Medulla oblongata (tissue), 1 donor: ENCODE results near the gene ZNF217.
A peak's percentile ranks its signal among the peaks of the same experiment; 100 is the strongest.
"Not testable (repeated sequence)": the region's sequence is repeated elsewhere in the genome, so short reads cannot be mapped to it uniquely, and the experiment has no call there.

Source experiments
- DNase-seq: peaks from one replicate; pipeline ENCODE4 v3.0.0-alpha.2; 2015; ENCODE audit errors: extremely low spot score

The ZNF217 gene

GRCh38 chr20:53622247-53623133 is 28.9 kb upstream of the ZNF217 start:
- DNase-seq: peak; percentile 58

DNA sequence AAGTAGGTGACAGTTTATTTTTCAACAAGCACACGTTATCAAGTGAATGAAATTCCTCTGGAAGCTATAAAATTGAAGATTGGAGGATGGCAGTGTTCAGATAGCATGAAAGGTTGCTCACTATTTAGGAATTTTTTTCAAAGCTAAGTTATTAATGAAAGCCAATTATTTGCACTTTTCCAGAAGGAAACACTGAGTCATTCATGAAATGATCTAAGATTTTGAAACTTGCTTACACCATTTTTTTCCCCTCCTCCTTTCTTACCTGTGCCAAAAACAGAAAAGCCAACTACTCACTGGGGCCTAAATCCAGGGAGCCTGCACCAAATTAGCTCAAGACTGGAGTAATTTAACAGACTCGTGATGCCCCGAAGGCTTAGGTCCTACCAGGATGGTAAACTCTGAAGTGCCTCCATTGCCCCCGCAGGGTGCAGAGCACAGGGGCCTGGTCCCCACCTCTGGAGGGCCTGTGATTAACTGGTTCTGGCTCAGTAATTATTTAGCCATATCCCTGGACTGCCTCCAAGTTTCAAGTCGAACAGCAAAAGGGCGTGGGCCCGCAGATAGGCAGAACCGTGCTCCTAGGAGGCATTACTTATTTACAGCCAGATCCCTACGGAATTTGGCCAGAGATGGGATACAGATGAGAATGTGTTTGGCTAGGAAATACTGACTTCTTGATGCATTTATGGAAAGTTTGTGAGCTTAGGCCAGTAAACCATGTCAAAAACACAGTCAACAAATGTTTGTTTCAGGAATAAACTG is 28.0 kb upstream of the ZNF217 start:
- peak; percentile 37 for DNase-seq

DNA sequence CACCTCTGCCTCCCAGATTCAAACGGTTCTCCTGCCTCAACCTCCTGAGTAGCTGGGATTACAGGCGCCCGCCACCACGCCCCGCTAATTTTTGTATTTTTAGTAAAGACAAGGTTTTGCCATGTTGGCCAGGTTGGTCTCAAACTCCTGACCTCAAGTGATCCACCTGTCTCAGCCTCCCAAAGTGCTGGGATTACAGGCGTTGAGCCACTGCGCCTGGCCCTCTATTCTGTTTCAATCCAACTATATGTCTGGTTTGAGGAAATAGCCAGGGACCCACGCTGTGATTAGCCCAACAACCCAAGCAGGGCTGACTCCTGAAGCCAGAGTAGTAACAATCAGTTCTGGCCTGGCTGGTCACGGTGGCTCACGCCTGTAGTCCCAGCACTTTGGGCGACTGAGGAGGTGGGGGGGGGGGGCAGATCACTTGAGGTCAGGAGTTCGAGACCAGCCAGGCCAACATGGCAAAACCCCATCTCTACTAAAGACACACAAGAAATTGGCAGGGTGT is 24.9 kb upstream of the ZNF217 start:
- not testable (repeated sequence) for DNase-seq

GRCh38 chr20:53617791-53618489 is 24.3 kb upstream of the ZNF217 start:
- no peak for DNase-seq

GRCh38 chr20:53616489-53616888 is 22.9 kb upstream of the ZNF217 start:
- not testable (repeated sequence) for DNase-seq

- DNase-seq: no peak
Observed at GRCh38 chr20:53613748-53614147, 20.1 kb upstream of the ZNF217 start.

- not testable (repeated sequence) for DNase-seq
Observed at GRCh38 chr20:53612289-53612688, 18.6 kb upstream of the ZNF217 start.

- peak; percentile 73 for DNase-seq
Observed at GRCh38 chr20:53611449-53611894, 17.8 kb upstream of the ZNF217 start.

- peak; percentile 23 for DNase-seq
Observed at GRCh38 chr20:53609491-53610445, 16.1 kb upstream of the ZNF217 start.

DNA sequence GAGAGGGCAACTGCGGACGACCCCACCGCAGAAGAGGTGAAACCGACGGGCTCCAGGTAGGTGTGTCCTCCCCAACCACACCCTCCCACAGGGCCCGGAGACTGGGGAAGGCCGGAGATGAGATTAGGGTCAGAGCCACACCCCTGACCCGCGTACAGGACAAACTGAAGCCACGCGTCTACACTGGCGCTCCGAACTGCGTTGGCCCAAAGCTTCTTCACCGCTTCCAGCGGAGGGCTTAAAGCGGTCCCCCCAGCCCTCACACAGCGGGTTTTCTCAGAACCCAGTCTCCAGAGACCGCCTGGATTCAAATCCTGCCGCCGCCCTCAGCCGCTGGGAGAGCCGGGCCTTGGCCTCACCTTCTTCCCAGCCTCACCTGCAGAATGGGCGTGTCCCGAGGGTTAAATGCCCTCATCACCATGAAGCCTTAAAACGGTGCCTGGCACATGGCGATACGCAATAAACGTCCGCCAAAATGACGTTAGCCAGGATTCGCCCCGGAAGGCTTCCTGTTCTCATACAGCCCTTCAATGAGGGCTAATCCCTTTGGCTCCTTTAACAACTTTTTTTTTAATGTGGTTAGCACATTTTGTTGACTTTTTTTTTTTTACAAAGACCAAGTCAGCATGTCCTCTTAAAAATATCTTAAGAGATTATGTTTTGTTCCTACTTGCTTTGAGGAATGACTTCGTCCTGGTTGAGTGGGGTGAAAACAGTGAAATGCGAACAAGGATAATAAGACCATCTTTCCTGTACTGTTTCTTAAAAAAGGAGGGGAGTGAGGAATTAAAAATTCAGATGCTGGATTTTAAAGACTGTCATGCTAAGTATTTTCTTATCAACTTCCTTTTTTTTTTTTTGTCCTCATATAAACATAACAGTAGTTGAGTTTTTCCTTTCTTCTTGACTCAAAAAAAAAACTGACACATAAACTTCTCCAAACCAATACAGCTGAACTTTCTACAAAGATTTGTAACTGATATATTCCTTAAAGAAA is 15.1 kb upstream of the ZNF217 start:
- DNase-seq: peak; percentile 11

DNA sequence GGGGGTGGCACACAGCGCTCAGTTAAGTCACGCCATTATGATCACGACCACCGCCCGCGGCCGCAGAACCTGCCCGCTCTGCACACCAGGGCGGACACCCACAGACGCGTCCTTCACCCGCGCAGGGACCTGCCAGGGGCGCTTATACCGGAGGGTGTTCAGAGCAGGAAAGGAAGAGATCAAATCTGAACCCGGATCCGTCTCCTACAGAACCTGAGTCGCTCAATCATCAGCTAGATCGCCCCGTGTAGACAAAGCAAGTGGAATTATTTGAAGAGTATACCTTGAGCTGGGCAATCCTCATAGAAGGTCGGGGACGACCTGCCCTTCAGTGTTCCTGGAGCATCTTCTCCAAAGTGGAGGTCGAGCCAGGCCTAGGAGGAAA is 14.4 kb upstream of the ZNF217 start:
- DNase-seq: no peak

- DNase-seq: no peak
Observed at GRCh38 chr20:53606364-53606985, 12.8 kb upstream of the ZNF217 start.

DNA sequence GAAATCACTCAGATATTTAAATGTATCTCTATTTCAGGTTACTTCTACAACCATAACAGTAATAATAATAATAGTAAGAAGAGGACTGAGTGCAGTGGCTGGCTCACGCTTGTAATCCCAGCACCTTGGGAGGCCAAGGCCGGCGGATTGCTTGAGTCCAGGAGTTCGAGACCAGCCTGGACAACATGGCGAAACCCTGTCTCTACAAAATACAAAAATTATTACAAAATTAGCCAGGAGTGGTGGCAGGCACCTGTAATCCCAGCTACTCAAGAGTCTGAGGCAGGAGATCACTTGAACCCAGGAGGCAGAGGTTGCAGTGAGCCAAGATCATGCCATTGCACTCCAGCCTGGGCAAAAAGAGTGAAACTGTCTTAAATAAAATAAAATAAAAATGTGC is 11.8 kb upstream of the ZNF217 start:
- not testable (repeated sequence) for DNase-seq

DNA sequence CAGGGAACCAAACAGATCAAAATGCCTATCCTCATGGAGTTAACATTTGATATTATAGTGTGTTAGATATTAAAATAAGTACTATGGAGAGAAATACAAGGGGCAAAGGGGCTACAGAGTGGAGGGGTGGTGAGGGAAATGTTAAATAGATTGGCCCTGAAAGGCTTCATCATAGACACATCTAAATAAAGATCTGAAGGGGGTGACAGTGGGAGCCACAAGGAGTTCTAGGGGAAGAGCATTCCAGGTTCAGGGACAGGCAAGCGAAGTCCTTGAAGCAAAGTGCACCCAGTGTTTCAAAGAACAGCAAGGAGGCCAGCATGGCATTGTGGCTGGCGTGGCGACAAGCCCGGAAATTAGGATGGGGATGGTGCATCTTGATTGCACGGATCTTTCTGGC is 11.2 kb upstream of the ZNF217 start:
- DNase-seq: not testable (repeated sequence)

DNA sequence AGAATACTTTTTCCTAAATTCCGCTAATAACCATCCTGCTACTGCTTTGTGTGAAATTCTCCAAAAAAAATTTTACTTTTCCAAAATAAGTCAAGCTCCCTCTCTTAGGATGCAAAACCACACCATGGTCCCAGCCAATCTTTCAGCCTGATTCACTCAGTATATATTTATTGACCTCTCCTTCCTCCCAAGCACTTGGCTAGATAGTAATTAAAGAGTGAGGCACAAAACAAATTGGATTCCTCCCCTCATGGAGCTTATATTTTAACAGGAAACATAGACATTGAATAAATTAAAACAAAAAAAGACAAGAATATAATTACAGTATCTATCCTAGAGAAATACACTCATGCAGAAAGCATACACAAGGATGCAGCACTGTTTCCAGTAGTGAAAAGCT is 9.0 kb upstream of the ZNF217 start:
- no peak for DNase-seq

DNA sequence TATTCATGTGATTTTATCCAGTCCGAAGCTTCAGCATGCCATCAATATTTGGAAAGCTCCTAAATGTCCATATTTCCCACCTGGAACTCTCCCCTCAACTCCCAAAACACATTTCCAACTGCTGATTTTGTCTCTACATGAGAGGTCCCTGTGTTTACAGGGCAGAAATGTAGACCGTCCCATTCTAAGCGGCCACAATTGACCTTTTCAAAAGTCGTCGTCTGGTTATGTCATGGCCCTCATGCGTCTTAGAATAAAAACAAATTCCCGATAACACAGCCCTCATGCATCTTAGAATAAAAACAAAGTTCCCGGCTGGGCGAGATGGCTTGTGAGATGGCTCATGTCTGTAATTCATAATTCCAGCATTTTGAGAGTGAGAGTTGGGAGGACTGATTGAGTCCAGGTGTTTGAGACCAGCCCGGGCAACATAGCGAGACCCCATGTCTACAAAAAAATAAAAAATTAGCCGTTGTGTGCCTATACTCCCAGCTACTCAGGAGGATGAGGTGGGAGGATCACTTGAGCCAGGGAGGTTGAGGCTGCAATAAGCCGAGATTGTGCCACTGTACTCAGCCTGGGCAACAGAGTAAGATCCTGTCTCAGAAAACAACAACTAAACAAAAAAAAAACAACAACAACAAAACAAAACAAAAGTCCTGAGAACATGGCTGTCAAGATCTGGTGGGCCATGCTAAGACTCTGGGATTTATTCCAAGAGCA is 6.4 kb upstream of the ZNF217 start:
- DNase-seq: no peak

- DNase-seq: peak; percentile 1
Observed at GRCh38 chr20:53599378-53599777, 5.7 kb upstream of the ZNF217 start.

GRCh38 chr20:53599044-53599362 is 5.4 kb upstream of the ZNF217 start:
- DNase-seq: no peak
